GM23248 (cell line): ENCODE results near the gene ERC2.

Source experiments
- EZH2 ChIP-seq: fragments of 200-600 bp; sonication (generic); IDR thresholded peaks from 2 replicates; pipeline ENCODE4 v1.6.1; 2018; ENCODE audit warnings: antibody characterized with exemption, mild to moderate bottlenecking; ENCODE audit not compliant: insufficient read depth, poor library complexity, severe bottlenecking
- EZH2phosphoT487 ChIP-seq: fragments of 200-600 bp; sonication (generic); IDR thresholded peaks from 2 replicates; pipeline ENCODE4 v1.6.1; 2018; ENCODE audit warnings: antibody characterized with exemption, moderate library complexity, mild to moderate bottlenecking, low read depth; ENCODE audit not compliant: insufficient read depth

GRCh38 chr3:56048331-56048730 lies 419.9 kb downstream of the ERC2 start:
- TF ChIP-seq EZH2phosphoT487 (no peak), EZH2 (no peak)
